ENCODE measurements around the gene HAX1.
"Not testable (repeated sequence)": the region's sequence is repeated elsewhere in the genome, so short reads cannot be mapped to it uniquely, and the experiment has no call there.

HAX1 gene

GRCh38 chr1:154309136-154309535 lies 36.7 kb downstream of the HAX1 start:
- H3K4me3 ChIP-seq (ENCODE audit: low read depth, low read length); H3K4me1 ChIP-seq (ENCODE audit: control insufficient read depth, insufficient read depth, low read length, unreplicated experiment); H3K79me2 ChIP-seq (ENCODE audit: control insufficient read depth, insufficient read depth, low read length, unreplicated experiment); H3K27me3 ChIP-seq (ENCODE audit: insufficient read depth, low read length); H3K36me3 ChIP-seq (ENCODE audit: insufficient read depth, low read length); H2AFZ ChIP-seq (ENCODE audit: low read length, unreplicated experiment); H3K27ac ChIP-seq (ENCODE audit: low read depth, low read length): not testable (repeated sequence)

- not testable (repeated sequence) for H3K4me3 ChIP-seq (ENCODE audit: low read depth, low read length); H2AFZ ChIP-seq (ENCODE audit: low read length, unreplicated experiment); H3K79me2 ChIP-seq (ENCODE audit: control insufficient read depth, insufficient read depth, low read length, unreplicated experiment); H3K36me3 ChIP-seq (ENCODE audit: insufficient read depth, low read length); H3K4me1 ChIP-seq (ENCODE audit: control insufficient read depth, insufficient read depth, low read length, unreplicated experiment); H3K27ac ChIP-seq (ENCODE audit: low read depth, low read length); H3K27me3 ChIP-seq (ENCODE audit: insufficient read depth, low read length)
These were observed 40.0 kb downstream of the HAX1 start for GRCh38 chr1:154312229-154313065.

GRCh38 chr1:154313066-154313356 lies 40.6 kb downstream of the HAX1 start:
- Histone ChIP-seq H3K27ac (ENCODE audit: low read depth, low read length) (no peak overlapping the region), H3K27me3 (ENCODE audit: insufficient read depth, low read length) (peaks cover 10% of the 10 kb centered on the region; the same call in 1 of the 2 replicates), H3K4me3 (ENCODE audit: low read depth, low read length) (no peak overlapping the region), H2AFZ (ENCODE audit: low read length, unreplicated experiment) (no peak overlapping the region), H3K4me1 (ENCODE audit: control insufficient read depth, insufficient read depth, low read length, unreplicated experiment) (no peaks in the 10 kb centered on the region), H3K36me3 (ENCODE audit: insufficient read depth, low read length) (no peaks in the 10 kb centered on the region), H3K79me2 (ENCODE audit: control insufficient read depth, insufficient read depth, low read length, unreplicated experiment) (no peaks in the 10 kb centered on the region)

GRCh38 chr1:154314226-154314625 lies 41.8 kb downstream of the HAX1 start:
- not testable (repeated sequence) for H2AFZ ChIP-seq (ENCODE audit: low read length, unreplicated experiment); H3K36me3 ChIP-seq (ENCODE audit: insufficient read depth, low read length); H3K4me1 ChIP-seq (ENCODE audit: control insufficient read depth, insufficient read depth, low read length, unreplicated experiment); H3K27ac ChIP-seq (ENCODE audit: low read depth, low read length); H3K79me2 ChIP-seq (ENCODE audit: control insufficient read depth, insufficient read depth, low read length, unreplicated experiment); H3K4me3 ChIP-seq (ENCODE audit: low read depth, low read length)
- peaks cover 10% of the 10 kb centered on the region; the same call in 1 of the 2 replicates for H3K27me3 ChIP-seq (ENCODE audit: insufficient read depth, low read length)

GRCh38 chr1:154316704-154317103 lies 44.3 kb downstream of the HAX1 start:
- H2AFZ ChIP-seq (ENCODE audit: low read length, unreplicated experiment), result no peak overlapping the region
- H3K27me3 ChIP-seq (ENCODE audit: insufficient read depth, low read length), result peaks cover 10% of the 10 kb centered on the region; the same call in 1 of the 2 replicates
- H3K4me3 ChIP-seq (ENCODE audit: low read depth, low read length), result no peak overlapping the region
- no peaks in the 10 kb centered on the region for H3K79me2 ChIP-seq (ENCODE audit: control insufficient read depth, insufficient read depth, low read length, unreplicated experiment)
- no peaks in the 10 kb centered on the region for H3K4me1 ChIP-seq (ENCODE audit: control insufficient read depth, insufficient read depth, low read length, unreplicated experiment)
- H3K36me3 ChIP-seq (ENCODE audit: insufficient read depth, low read length), result no peaks in the 10 kb centered on the region
- no peak overlapping the region for H3K27ac ChIP-seq (ENCODE audit: low read depth, low read length)

- Histone ChIP-seq H3K4me1 (ENCODE audit: control insufficient read depth, insufficient read depth, low read length, unreplicated experiment) (no peaks in the 10 kb centered on the region), H3K4me3 (ENCODE audit: low read depth, low read length) (no peak overlapping the region), H2AFZ (ENCODE audit: low read length, unreplicated experiment) (no peak overlapping the region), H3K36me3 (ENCODE audit: insufficient read depth, low read length) (no peaks in the 10 kb centered on the region), H3K27me3 (ENCODE audit: insufficient read depth, low read length) (peaks cover 20% of the 10 kb centered on the region), H3K27ac (ENCODE audit: low read depth, low read length) (no peak overlapping the region), H3K79me2 (ENCODE audit: control insufficient read depth, insufficient read depth, low read length, unreplicated experiment) (no peaks in the 10 kb centered on the region)
These were observed 46.0 kb downstream of the HAX1 start for GRCh38 chr1:154318386-154318785.

- H3K27ac ChIP-seq (ENCODE audit: low read depth, low read length), result no peak within 1 kb of the TSS
- peaks cover 20% of the 10 kb centered on the region for H3K27me3 ChIP-seq (ENCODE audit: insufficient read depth, low read length)
- H3K4me1 ChIP-seq (ENCODE audit: control insufficient read depth, insufficient read depth, low read length, unreplicated experiment), result no peaks in the 10 kb centered on the region
- no peak within 1 kb of the TSS for H3K4me3 ChIP-seq (ENCODE audit: low read depth, low read length)
- H3K36me3 ChIP-seq (ENCODE audit: insufficient read depth, low read length), result no peaks in the 10 kb centered on the region
- peaks cover 5% of the 10 kb centered on the region for H3K79me2 ChIP-seq (ENCODE audit: control insufficient read depth, insufficient read depth, low read length, unreplicated experiment)
- H2AFZ ChIP-seq (ENCODE audit: low read length, unreplicated experiment), result no peak within 1 kb of the TSS
These were observed 48.6 kb downstream of the HAX1 start, which contains the start of gene AQP10 for GRCh38 chr1:154320882-154321608. AQP10 (plus strand) TSS chr1:154321093; CDS start chr1:154321156, 63 bp downstream.

- H3K79me2 ChIP-seq (ENCODE audit: control insufficient read depth, insufficient read depth, low read length, unreplicated experiment); H3K36me3 ChIP-seq (ENCODE audit: insufficient read depth, low read length); H3K4me3 ChIP-seq (ENCODE audit: low read depth, low read length); H3K27ac ChIP-seq (ENCODE audit: low read depth, low read length); H3K4me1 ChIP-seq (ENCODE audit: control insufficient read depth, insufficient read depth, low read length, unreplicated experiment); H2AFZ ChIP-seq (ENCODE audit: low read length, unreplicated experiment): not testable (repeated sequence)
- peaks cover 20% of the 10 kb centered on the region for H3K27me3 ChIP-seq (ENCODE audit: insufficient read depth, low read length)
These were observed 49.1 kb downstream of the HAX1 start for GRCh38 chr1:154321609-154321934.

- Histone ChIP-seq H3K79me2 (ENCODE audit: control insufficient read depth, insufficient read depth, low read length, unreplicated experiment) (peaks cover 9% of the 10 kb centered on the region), H3K4me1 (ENCODE audit: control insufficient read depth, insufficient read depth, low read length, unreplicated experiment) (peaks cover 21% of the 10 kb centered on the region), H3K27me3 (ENCODE audit: insufficient read depth, low read length) (peaks cover 9% of the 10 kb centered on the region), H3K4me3 (ENCODE audit: low read depth, low read length) (no peak overlapping the region), H3K36me3 (ENCODE audit: insufficient read depth, low read length) (no peaks in the 10 kb centered on the region), H2AFZ (ENCODE audit: low read length, unreplicated experiment) (no peak overlapping the region), H3K27ac (ENCODE audit: low read depth, low read length) (no peak overlapping the region)
These were observed 51.1 kb downstream of the HAX1 start for GRCh38 chr1:154323493-154323892.

GRCh38 chr1:154324241-154324640 lies 51.8 kb downstream of the HAX1 start:
- Histone ChIP-seq H3K79me2 (ENCODE audit: control insufficient read depth, insufficient read depth, low read length, unreplicated experiment) (peaks cover 15% of the 10 kb centered on the region), H3K4me1 (ENCODE audit: control insufficient read depth, insufficient read depth, low read length, unreplicated experiment) (peaks cover 26% of the 10 kb centered on the region), H3K27me3 (ENCODE audit: insufficient read depth, low read length) (peaks cover 9% of the 10 kb centered on the region), H3K36me3 (ENCODE audit: insufficient read depth, low read length) (no peaks in the 10 kb centered on the region), H3K4me3 (ENCODE audit: low read depth, low read length) (peak overlapping the region; percentile 92), H2AFZ (ENCODE audit: low read length, unreplicated experiment) (peak overlapping the region; percentile 98), H3K27ac (ENCODE audit: low read depth, low read length) (no peak overlapping the region)
